Uterus (tissue), 4 donors: Measurements from ENCODE around the gene PPP1R2. TPM values are rescaled to one million over a fixed set of nuclear protein-coding genes. Genes with fewer than 3 reads are reported as not detected.

Source experiments
- DNase-seq, 2 donors: peaks; one replicate each; pipeline ENCODE4 v3.0.0-alpha.2; 2019 to 2020
- H3K27ac ChIP-seq, 2 donors: fragments of 200-600 bp; sonication (generic); 1 replicate in 1 of 2; 2 replicates in 1 of 2; pipeline ENCODE4 v1.5.1; 2016 to 2018
- H3K27me3 ChIP-seq, 2 donors: fragments of 200-600 bp; sonication (generic); one replicate each; pipeline ENCODE4 v1.5.1; 2018 to 2019; ENCODE audit warnings: control low read depth in 1 of 2
- H3K36me3 ChIP-seq, 2 donors: fragments of 200-600 bp; sonication (generic); one replicate each; pipeline ENCODE4 v1.5.1; 2019; ENCODE audit warnings: control low read depth in 1 of 2
- H3K4me1 ChIP-seq, 2 donors: fragments of 200-600 bp; sonication (generic); one replicate each; pipeline ENCODE4 v1.5.1; 2018 to 2019; ENCODE audit warnings: control low read depth in 1 of 2
- H3K4me3 ChIP-seq, 2 donors: fragments of 200-600 bp; sonication (generic); 1 replicate in 1 of 2; 2 replicates in 1 of 2; pipeline ENCODE4 v1.5.1; 2018 to 2019; ENCODE audit warnings: mild to moderate bottlenecking in 1 of 2
- H3K9me3 ChIP-seq, 2 donors: fragments of 200-600 bp; sonication (generic); one replicate each; pipeline ENCODE4 v1.5.1; 2019; ENCODE audit warnings: control low read depth in 1 of 2
- CTCF ChIP-seq, 4 experiments: fragments of 200-600 bp in 2 of 4; fragments of 450-650 bp in 2 of 4; sonication (generic) in 2 of 4; IDR thresholded peaks; one replicate each; pipeline ENCODE4 v1.5.1; 2016 to 2019; ENCODE audit warnings: antibody characterized with exemption in 4 of 4, mild to moderate bottlenecking in 2 of 4, moderate library complexity in 1 of 4
- POLR2A ChIP-seq, 2 donors: fragments of 450-650 bp; IDR thresholded peaks; one replicate each; pipeline ENCODE4 v1.6.1; 2016; ENCODE audit warnings: antibody characterized with exemption in 2 of 2, mild to moderate bottlenecking in 1 of 2, moderate library complexity in 1 of 2
- intact Hi-C: fragments of 100-400 bp; cut with DNase I; formaldehyde crosslinking; loops from one replicate; pipeline ENCODE4 v1.15.1; 2023; ENCODE audit warnings: low total_unique reads
- total RNA-seq, 4 donors: library from RNA; depleted of rRNA in 3 of 4; stranded (reverse); fragments of >200 nt in 3 of 4; gene quantifications; one replicate each; pipeline versions ENCODE4 v1.1.0 to v1.2.4, GENCODE V29; 2014 to 2023
- donor health status: DM: yes; HTN: yes; CAD: no.

Gene PPP1R2
- total RNA-seq, 4 donors from 2014 or later = 48.2 to 248 (median 106) TPM

- H3K27ac ChIP-seq = no peak overlapping the region
- intact Hi-C loops = no loop called here
- no peaks in the 10 kb centered on the region for H3K27me3 ChIP-seq
- no peaks in the 10 kb centered on the region for H3K36me3 ChIP-seq
- H3K9me3 ChIP-seq = no peaks in the 10 kb centered on the region
- TF ChIP-seq CTCF (IDR thresholded peaks at IDR 0.05) = no peak
- TF ChIP-seq POLR2A (IDR thresholded peaks at IDR 0.05) = no peak
- no peak overlapping the region for H3K4me3 ChIP-seq
- no peak for DNase-seq
- H3K4me1 ChIP-seq = no peaks in the 10 kb centered on the region
Observed at GRCh38 chr3:195565716-195566115, 22.6 kb upstream of the PPP1R2 start.

GRCh38 chr3:195563317-195563716 is 20.2 kb upstream of the PPP1R2 start:
- Histone ChIP-seq H3K27me3 (no peaks in the 10 kb centered on the region), H3K27ac (peak overlapping the region in 1 of 2 donors; percentile 59), H3K4me1 (no peaks in the 10 kb centered on the region), H3K9me3 (no peaks in the 10 kb centered on the region), H3K36me3 (no peaks in the 10 kb centered on the region), H3K4me3 (no peak overlapping the region)
- TF ChIP-seq POLR2A (IDR thresholded peaks at IDR 0.05) = no peak
- no peak for TF ChIP-seq CTCF (IDR thresholded peaks at IDR 0.05)
- peak; percentile 70 to 74 for DNase-seq
- intact Hi-C loops = no loop called here

GRCh38 chr3:195559723-195560409 is 16.7 kb upstream of the PPP1R2 start:
- no peak overlapping the region for H3K27ac ChIP-seq
- no peaks in the 10 kb centered on the region for H3K9me3 ChIP-seq
- no peaks in the 10 kb centered on the region for H3K27me3 ChIP-seq
- H3K4me1 ChIP-seq = no peaks in the 10 kb centered on the region
- no peak overlapping the region for H3K4me3 ChIP-seq
- H3K36me3 ChIP-seq = no peaks in the 10 kb centered on the region
- no peak for TF ChIP-seq POLR2A (IDR thresholded peaks at IDR 0.05)
- TF ChIP-seq CTCF (IDR thresholded peaks at IDR 0.05) = no peak
- intact Hi-C loops = no loop called here
- DNase-seq = no peak

- Histone ChIP-seq H3K27me3 (no peaks in the 10 kb centered on the region), H3K4me3 (no peak overlapping the region), H3K9me3 (no peaks in the 10 kb centered on the region), H3K4me1 (no peaks in the 10 kb centered on the region), H3K36me3 (no peaks in the 10 kb centered on the region), H3K27ac (no peak overlapping the region)
- DNase-seq = no peak
- peak in 2 of 4 experiments; percentile 18 to 41 for TF ChIP-seq CTCF (IDR thresholded peaks at IDR 0.05)
- TF ChIP-seq POLR2A (IDR thresholded peaks at IDR 0.05) = no peak
- intact Hi-C loops = no loop called here
Observed at GRCh38 chr3:195558602-195559001, 15.5 kb upstream of the PPP1R2 start.

GRCh38 chr3:195557322-195557721 is 14.2 kb upstream of the PPP1R2 start:
- Histone ChIP-seq H3K27me3 (no peaks in the 10 kb centered on the region), H3K4me3 (no peak overlapping the region), H3K27ac (no peak overlapping the region), H3K36me3 (no peaks in the 10 kb centered on the region), H3K4me1 (no peaks in the 10 kb centered on the region), H3K9me3 (no peaks in the 10 kb centered on the region)
- TF ChIP-seq POLR2A (IDR thresholded peaks at IDR 0.05) = no peak
- no peak for TF ChIP-seq CTCF (IDR thresholded peaks at IDR 0.05)
- intact Hi-C loops = no loop called here
- no peak for DNase-seq
